IMR-90 (cell line): ENCODE results near the gene ERCC4.

Experiments used
- BHLHE40 ChIP-seq: fragments of 150-350 bp; IDR thresholded peaks from 2 replicates; pipeline ENCODE4 v1.6.1; 2016; ENCODE audit warnings: mild to moderate bottlenecking, low read depth, low read length
- CEBPB ChIP-seq: IDR thresholded peaks from 2 replicates; pipeline ENCODE4 v1.6.1; 2012; ENCODE audit warnings: low read depth, low read length, improper control_type of control experiment
- POLR2A ChIP-seq: IDR thresholded peaks from 2 replicates; pipeline ENCODE4 v1.6.1; 2012; ENCODE audit warnings: mild to moderate bottlenecking, low read depth, low read length
- RAD21 ChIP-seq: IDR thresholded peaks from 2 replicates; pipeline ENCODE4 v1.6.1; 2012; ENCODE audit warnings: low read length, improper control_type of control experiment
- RFX5 ChIP-seq: IDR thresholded peaks from 2 replicates; pipeline ENCODE4 v1.8.0; 2012; ENCODE audit warnings: low read depth, mild to moderate bottlenecking, low read length, moderate library complexity
- TF ChIP-seq, protein P1 (sequence below): conservative IDR thresholded peaks from 2 replicates; pipeline ENCODE4 v1.5.1; 2012; ENCODE audit warnings: mild to moderate bottlenecking, low read depth, low read length, improper control_type of control experiment

DNA sequence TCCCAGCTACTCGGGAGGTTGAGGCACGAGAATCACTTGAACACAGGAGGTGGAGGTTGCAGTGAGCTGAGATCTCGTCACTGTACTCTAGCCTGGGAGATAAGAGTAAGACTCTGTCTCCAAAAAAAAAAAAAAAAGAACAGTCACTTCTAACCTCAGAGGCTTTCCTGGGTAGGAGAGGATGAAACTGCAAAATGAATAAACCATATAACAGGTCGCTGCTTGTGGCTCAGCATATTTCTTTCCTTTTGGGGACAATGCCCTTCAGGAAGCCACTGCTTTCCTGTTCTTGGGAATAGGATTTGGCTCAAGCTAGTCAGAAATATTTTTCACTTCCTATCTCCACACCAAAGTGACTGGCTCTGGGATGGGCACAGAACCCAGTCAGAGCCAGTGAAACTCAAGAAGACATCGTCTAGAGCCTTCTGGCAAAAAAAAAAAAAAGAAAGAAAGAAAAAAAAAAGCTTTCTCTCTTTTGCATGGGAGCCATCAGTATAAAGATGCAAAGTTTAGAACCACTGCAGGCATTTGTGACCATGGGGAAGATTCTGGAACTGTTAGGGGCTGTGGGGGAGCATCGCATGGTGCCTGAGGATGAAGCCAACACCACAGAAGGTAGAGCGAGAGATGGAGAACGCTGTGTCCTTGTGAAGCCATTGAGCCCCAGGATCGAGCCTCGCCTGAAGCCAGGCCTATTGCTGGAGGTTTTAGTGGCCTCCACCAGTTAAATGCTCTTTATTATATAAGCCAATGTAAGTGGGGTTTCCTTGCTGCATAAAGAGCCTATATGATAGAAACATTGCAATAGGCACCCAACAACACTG, 79.3 kb downstream of the ERCC4 start:
- no peak for TF ChIP-seq RAD21
- TF ChIP-seq RFX5 = no peak
- TF ChIP-seq, protein P1, sequence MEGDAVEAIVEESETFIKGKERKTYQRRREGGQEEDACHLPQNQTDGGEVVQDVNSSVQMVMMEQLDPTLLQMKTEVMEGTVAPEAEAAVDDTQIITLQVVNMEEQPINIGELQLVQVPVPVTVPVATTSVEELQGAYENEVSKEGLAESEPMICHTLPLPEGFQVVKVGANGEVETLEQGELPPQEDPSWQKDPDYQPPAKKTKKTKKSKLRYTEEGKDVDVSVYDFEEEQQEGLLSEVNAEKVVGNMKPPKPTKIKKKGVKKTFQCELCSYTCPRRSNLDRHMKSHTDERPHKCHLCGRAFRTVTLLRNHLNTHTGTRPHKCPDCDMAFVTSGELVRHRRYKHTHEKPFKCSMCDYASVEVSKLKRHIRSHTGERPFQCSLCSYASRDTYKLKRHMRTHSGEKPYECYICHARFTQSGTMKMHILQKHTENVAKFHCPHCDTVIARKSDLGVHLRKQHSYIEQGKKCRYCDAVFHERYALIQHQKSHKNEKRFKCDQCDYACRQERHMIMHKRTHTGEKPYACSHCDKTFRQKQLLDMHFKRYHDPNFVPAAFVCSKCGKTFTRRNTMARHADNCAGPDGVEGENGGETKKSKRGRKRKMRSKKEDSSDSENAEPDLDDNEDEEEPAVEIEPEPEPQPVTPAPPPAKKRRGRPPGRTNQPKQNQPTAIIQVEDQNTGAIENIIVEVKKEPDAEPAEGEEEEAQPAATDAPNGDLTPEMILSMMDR = no peak
- no peak for TF ChIP-seq BHLHE40
- TF ChIP-seq POLR2A = no peak
- no peak for TF ChIP-seq CEBPB
